ENCODE results near the gene SORBS2. TPM values are rescaled to one million over a fixed set of nuclear protein-coding genes. Genes with fewer than 3 reads are reported as not detected.

Gene SORBS2
- total RNA-seq, 2 experiments from 2014 or later: not detected

DNA sequence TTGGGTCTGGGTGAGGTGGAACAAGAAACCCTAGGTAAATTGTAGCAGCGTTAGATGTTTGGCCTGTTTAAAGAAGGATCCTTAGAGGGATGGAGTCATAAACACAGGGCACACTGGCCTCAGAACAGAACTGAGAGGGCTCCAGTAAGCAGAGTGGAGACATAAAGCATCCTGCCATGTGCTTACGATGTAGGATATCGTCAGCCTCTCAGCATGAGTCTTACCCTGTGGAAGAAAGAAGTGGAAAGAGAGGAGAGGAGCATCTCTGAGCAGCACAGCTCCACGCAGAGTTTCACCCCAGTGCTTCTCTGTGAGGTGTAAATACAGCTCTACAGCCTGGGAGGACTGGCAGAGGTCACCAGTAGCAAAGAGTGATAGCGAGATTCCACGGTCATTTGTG, 27.8 kb upstream of the SORBS2 start:
- intact Hi-C loops (cut with DNase I, micrococcal nuclease): no loop called here
- Histone ChIP-seq H3K27ac (ENCODE audit: low read depth in 1 of 2, low read length in 2 of 2) (no peak overlapping the region), H3K9me3 (ENCODE audit: control insufficient read depth in 1 of 2, insufficient read depth in 1 of 2, low read length in 2 of 2) (peaks cover 0 to 6% of the 10 kb centered on the region in 2 experiments), H3K36me3 (ENCODE audit: insufficient read depth, low read length) (no peaks in the 10 kb centered on the region), H3K27me3 (ENCODE audit: control insufficient read depth in 1 of 2, insufficient read depth in 2 of 2, low read length in 2 of 2) (no peaks in the 10 kb centered on the region), H3K4me3 (ENCODE audit: low read length) (no peak overlapping the region), H3K4me1 (ENCODE audit: insufficient read depth, low read length) (no peaks in the 10 kb centered on the region)
- ChIA-PET POLR2A (no interaction called here), CTCF (no interaction called here)
- H3K36me3 Mint-ChIP-seq (ENCODE audit: low read depth): no peaks in the 10 kb centered on the region
- peaks cover 10% of the 10 kb centered on the region for H3K9me3 Mint-ChIP-seq
- TF ChIP-seq, protein P1, sequence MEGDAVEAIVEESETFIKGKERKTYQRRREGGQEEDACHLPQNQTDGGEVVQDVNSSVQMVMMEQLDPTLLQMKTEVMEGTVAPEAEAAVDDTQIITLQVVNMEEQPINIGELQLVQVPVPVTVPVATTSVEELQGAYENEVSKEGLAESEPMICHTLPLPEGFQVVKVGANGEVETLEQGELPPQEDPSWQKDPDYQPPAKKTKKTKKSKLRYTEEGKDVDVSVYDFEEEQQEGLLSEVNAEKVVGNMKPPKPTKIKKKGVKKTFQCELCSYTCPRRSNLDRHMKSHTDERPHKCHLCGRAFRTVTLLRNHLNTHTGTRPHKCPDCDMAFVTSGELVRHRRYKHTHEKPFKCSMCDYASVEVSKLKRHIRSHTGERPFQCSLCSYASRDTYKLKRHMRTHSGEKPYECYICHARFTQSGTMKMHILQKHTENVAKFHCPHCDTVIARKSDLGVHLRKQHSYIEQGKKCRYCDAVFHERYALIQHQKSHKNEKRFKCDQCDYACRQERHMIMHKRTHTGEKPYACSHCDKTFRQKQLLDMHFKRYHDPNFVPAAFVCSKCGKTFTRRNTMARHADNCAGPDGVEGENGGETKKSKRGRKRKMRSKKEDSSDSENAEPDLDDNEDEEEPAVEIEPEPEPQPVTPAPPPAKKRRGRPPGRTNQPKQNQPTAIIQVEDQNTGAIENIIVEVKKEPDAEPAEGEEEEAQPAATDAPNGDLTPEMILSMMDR (IDR thresholded peaks at IDR 0.05): no peak
- H3K4me1 Mint-ChIP-seq (ENCODE audit: low read depth): no peaks in the 10 kb centered on the region
- H3K27me3 Mint-ChIP-seq: peaks cover 3% of the 10 kb centered on the region
- no peak overlapping the region for H3K27ac Mint-ChIP-seq
- DNase-seq: no peak
- no peak for ATAC-seq (ENCODE audit: poor library complexity)
- H3K4me3 Mint-ChIP-seq: no peak overlapping the region

DNA sequence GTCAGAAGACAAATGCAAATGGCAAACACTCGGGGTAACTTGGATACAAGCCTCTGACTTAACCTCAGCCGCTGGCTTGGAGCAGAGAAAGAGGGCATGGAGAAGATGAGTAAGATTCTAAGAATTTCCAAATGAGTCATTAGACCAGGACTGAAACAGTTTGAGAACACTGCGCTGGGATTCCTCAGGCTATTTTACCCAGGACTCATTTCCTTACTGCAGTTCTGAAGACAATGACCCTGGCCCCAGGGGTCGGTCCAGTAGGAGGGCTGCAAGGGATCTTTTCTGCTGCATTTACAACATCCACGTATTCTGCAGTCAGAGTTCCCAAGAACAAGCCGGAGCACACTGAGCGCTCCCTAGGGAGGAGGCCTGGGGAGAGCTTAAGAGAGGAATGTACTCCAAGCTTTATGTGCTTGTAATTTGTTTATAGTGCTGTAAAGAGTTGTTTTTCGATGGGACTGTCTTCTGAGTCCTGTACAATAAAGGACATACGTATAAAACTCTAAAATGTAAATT, 27.3 kb upstream of the SORBS2 start:
- peaks cover 4% of the 10 kb centered on the region for H3K27me3 Mint-ChIP-seq
- POLR2A ChIA-PET: no interaction called here
- H3K4me1 ChIP-seq (ENCODE audit: insufficient read depth, low read length): no peaks in the 10 kb centered on the region

DNA sequence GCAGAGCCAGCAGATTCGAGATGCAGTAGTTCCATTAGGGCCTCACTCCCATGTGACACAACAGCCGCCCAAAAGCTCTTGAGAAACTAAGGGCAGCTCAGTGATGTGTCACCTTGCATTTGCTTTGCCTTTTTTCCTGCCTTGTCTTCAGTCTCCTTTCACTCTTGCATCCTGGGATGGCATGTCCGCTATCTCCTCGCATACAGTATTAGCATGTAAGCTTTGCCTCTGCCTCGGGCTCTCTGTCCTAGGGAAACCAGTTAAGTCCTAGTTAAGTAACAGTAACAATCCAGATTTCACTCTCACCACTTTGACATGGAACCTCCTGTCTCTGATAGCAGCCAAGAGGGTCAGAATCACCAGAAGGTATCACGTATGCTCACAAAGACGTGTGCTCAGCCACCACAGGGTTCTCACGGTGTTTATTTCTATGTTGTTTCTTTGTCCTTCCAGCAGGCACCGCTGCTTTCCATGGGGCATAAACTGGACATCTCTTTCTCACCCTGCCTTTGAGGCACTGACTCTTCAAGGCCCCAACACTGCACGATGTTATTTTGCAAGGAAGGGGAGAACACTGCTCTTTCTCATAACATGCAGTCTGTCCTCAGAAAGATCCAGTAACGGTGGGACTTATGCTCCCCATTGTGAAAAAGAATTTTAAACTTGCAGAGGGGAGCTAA, 26.7 kb upstream of the SORBS2 start:
- intact Hi-C loops (cut with DNase I, micrococcal nuclease): no loop called here
- DNase-seq (no peak), ATAC-seq (ENCODE audit: poor library complexity) (no peak)
- no peak overlapping the region for H3K27ac Mint-ChIP-seq
- H3K4me1 ChIP-seq (ENCODE audit: insufficient read depth, low read length): no peaks in the 10 kb centered on the region
- H3K9me3 ChIP-seq (ENCODE audit: control insufficient read depth in 1 of 2, insufficient read depth in 1 of 2, low read length in 2 of 2): peaks cover 0 to 6% of the 10 kb centered on the region in 2 experiments
- H3K36me3 ChIP-seq (ENCODE audit: insufficient read depth, low read length): no peaks in the 10 kb centered on the region
- peaks cover 8% of the 10 kb centered on the region for H3K27me3 Mint-ChIP-seq
- no peaks in the 10 kb centered on the region for H3K36me3 Mint-ChIP-seq (ENCODE audit: low read depth)
- TF ChIP-seq, protein P1 (IDR thresholded peaks at IDR 0.05): no peak
- H3K4me3 ChIP-seq (ENCODE audit: low read length): no peak overlapping the region
- POLR2A ChIA-PET: no interaction called here
- H3K27me3 ChIP-seq (ENCODE audit: control insufficient read depth in 1 of 2, insufficient read depth in 2 of 2, low read length in 2 of 2): no peaks in the 10 kb centered on the region
- H3K4me3 Mint-ChIP-seq: no peak overlapping the region
- CTCF ChIA-PET: no interaction called here
- no peak overlapping the region for H3K27ac ChIP-seq (ENCODE audit: low read depth in 1 of 2, low read length in 2 of 2)
- H3K4me1 Mint-ChIP-seq (ENCODE audit: low read depth): no peaks in the 10 kb centered on the region
- no peaks in the 10 kb centered on the region for H3K9me3 Mint-ChIP-seq

More for the DNA sequence above, 27.3 kb upstream of the SORBS2 start:
- no peaks in the 10 kb centered on the region for H3K36me3 Mint-ChIP-seq (ENCODE audit: low read depth)
- ATAC-seq (ENCODE audit: poor library complexity): no peak
- DNase-seq: no peak
- no peak overlapping the region for H3K4me3 Mint-ChIP-seq
- CTCF ChIA-PET: no interaction called here
- no peaks in the 10 kb centered on the region for H3K36me3 ChIP-seq (ENCODE audit: insufficient read depth, low read length)
- intact Hi-C loops (cut with DNase I, micrococcal nuclease): no loop called here
- no peaks in the 10 kb centered on the region for H3K4me1 Mint-ChIP-seq (ENCODE audit: low read depth)
- H3K9me3 ChIP-seq (ENCODE audit: control insufficient read depth in 1 of 2, insufficient read depth in 1 of 2, low read length in 2 of 2): peaks cover 0 to 6% of the 10 kb centered on the region in 2 experiments
- no peak overlapping the region for H3K4me3 ChIP-seq (ENCODE audit: low read length)
- H3K27me3 ChIP-seq (ENCODE audit: control insufficient read depth in 1 of 2, insufficient read depth in 2 of 2, low read length in 2 of 2): no peaks in the 10 kb centered on the region
- TF ChIP-seq, protein P1 (IDR thresholded peaks at IDR 0.05): no peak
- H3K9me3 Mint-ChIP-seq: peaks cover 4% of the 10 kb centered on the region
- no peak overlapping the region for H3K27ac ChIP-seq (ENCODE audit: low read depth in 1 of 2, low read length in 2 of 2)
- H3K27ac Mint-ChIP-seq: no peak overlapping the region
